Caco-2 (cell line): ENCODE results near the gene NSUN3. TPM values are rescaled to one million over a fixed set of nuclear protein-coding genes. Genes with fewer than 3 reads are reported as not detected.

Source experiments
- BruUV-seq: library from RNA; stranded (reverse); fragments of 400-500 nt; replicated peaks from 2 replicates; lab custom pipeline; 2021; lab: Mats Ljungman, UMichigan
- CTCF ChIA-PET: fragments of 300-600 bp; sonication (Branson Sonifier 250); formaldehyde crosslinking; loops from one replicate; lab custom pipeline; 2022; ENCODE audit warnings: antibody characterized with exemption; lab: Charles Lee
- POLR2A ChIA-PET: fragments of 300-600 bp; sonication (Branson Sonifier 250); formaldehyde crosslinking; loops from one replicate; lab custom pipeline; 2022; ENCODE audit warnings: antibody characterized with exemption; lab: Charles Lee
- DNase-seq, 2 experiments: peaks; one replicate each; pipeline versions ENCODE4 v3.0.0 to v3.0.0-alpha.2; 2020 to 2022
- H3K27me3 ChIP-seq: replicated peaks from 2 replicates; pipeline ENCODE4 v1.6.0; 2011; ENCODE audit warnings: low read length; ENCODE audit not compliant: control insufficient read depth, insufficient read depth
- H3K36me3 ChIP-seq: 2 replicates; pipeline ENCODE4 v1.5.1; 2011; ENCODE audit warnings: low read length; ENCODE audit not compliant: control insufficient read depth, insufficient read depth
- H3K4me1 ChIP-seq: fragments of 250-450 bp; sonication (Bioruptor Pico); 2 replicates; pipeline ENCODE4 v1.5.1; 2020; ENCODE audit warnings: mild to moderate bottlenecking
- H3K4me3 ChIP-seq: 2 replicates; pipeline ENCODE4 v1.5.1; 2011; ENCODE audit warnings: low read depth, mild to moderate bottlenecking, control low read depth, low read length
- H3K9me3 ChIP-seq: fragments of 250-450 bp; sonication (Bioruptor Pico); 2 replicates; pipeline ENCODE4 v1.5.1; 2020; ENCODE audit warnings: mild to moderate bottlenecking, moderate library complexity
- H3K27ac Mint-ChIP-seq: one replicate; pipeline ENCODE4 v1.8.0; 2022; ENCODE audit warnings: mixed read lengths; ENCODE audit not compliant: unreplicated experiment
- H3K27me3 Mint-ChIP-seq: one replicate; pipeline ENCODE4 v1.8.0; 2022; ENCODE audit warnings: mixed read lengths; ENCODE audit not compliant: insufficient read depth, unreplicated experiment
- H3K36me3 Mint-ChIP-seq: one replicate; pipeline ENCODE4 v1.8.0; 2022; ENCODE audit warnings: mild to moderate bottlenecking, mixed read lengths; ENCODE audit not compliant: insufficient read depth, unreplicated experiment
- H3K4me1 Mint-ChIP-seq: one replicate; pipeline ENCODE4 v1.8.0; 2022; ENCODE audit warnings: low read depth, mixed read lengths; ENCODE audit not compliant: unreplicated experiment
- H3K4me3 Mint-ChIP-seq: one replicate; pipeline ENCODE4 v1.8.0; 2022; ENCODE audit warnings: mild to moderate bottlenecking, moderate library complexity, mixed read lengths; ENCODE audit not compliant: unreplicated experiment
- H3K9me3 Mint-ChIP-seq: one replicate; pipeline ENCODE4 v1.8.0; 2022; ENCODE audit warnings: mixed read lengths; ENCODE audit not compliant: unreplicated experiment
- CTCF ChIP-seq, 2 experiments: fragments of 200-600 bp in 1 of 2; IDR thresholded peaks; 1 replicate in 1 of 2; 2 replicates in 1 of 2; pipeline versions ENCODE4 v1.5.1 to v1.8.0; 2011 to 2022; ENCODE audit warnings: antibody characterized with exemption in 1 of 2, control low read depth in 1 of 2, inconsistent platforms in 1 of 2, low read depth in 1 of 2, low read length in 1 of 2, mild to moderate bottlenecking in 1 of 2, moderate library complexity in 1 of 2; ENCODE audit not compliant: insufficient read depth in 1 of 2, severe bottlenecking in 1 of 2, unreplicated experiment in 1 of 2
- intact Hi-C: fragments of 100-400 bp; cut with micrococcal nuclease; formaldehyde crosslinking; loops from one replicate; pipeline ENCODE4 v1.10.0; 2022; ENCODE audit not compliant: unreplicated experiment
- total RNA-seq: library from RNA; stranded (reverse); gene quantifications from 2 replicates; pipeline ENCODE4 v1.2.3, GENCODE V29; 2022

NSUN3 gene
- total RNA-seq, 1 experiment from 2014 or later: 7.1 TPM

- Mint-ChIP-seq H3K27ac (no peak overlapping the region), H3K4me1 (peaks cover 7% of the 10 kb centered on the region), H3K27me3 (no peaks in the 10 kb centered on the region), H3K9me3 (no peaks in the 10 kb centered on the region), H3K4me3 (no peak overlapping the region), H3K36me3 (no peaks in the 10 kb centered on the region)
- Histone ChIP-seq H3K27me3 (no peaks in the 10 kb centered on the region), H3K4me3 (no peak overlapping the region), H3K4me1 (no peaks in the 10 kb centered on the region), H3K36me3 (no peaks in the 10 kb centered on the region), H3K9me3 (no peaks in the 10 kb centered on the region; the same call in 1 of the 2 replicates)
- POLR2A ChIA-PET: no interaction called here
- CTCF ChIA-PET: no interaction called here
- DNase-seq: no peak
- no TSS peak for BruUV-seq
- TF ChIP-seq CTCF (IDR thresholded peaks at IDR 0.05; ENCODE audit: insufficient read depth in 1 of 2, low read depth in 1 of 2, low read length in 1 of 2, severe bottlenecking in 1 of 2, unreplicated experiment in 1 of 2): no peak
- intact Hi-C loops: no loop called here
Measured at GRCh38 chr3:94172695-94173310, 109.9 kb downstream of the NSUN3 start.

GRCh38 chr3:94173673-94174434 is 111.0 kb downstream of the NSUN3 start:
- no peak for TF ChIP-seq CTCF (IDR thresholded peaks at IDR 0.05; ENCODE audit: insufficient read depth in 1 of 2, low read depth in 1 of 2, low read length in 1 of 2, severe bottlenecking in 1 of 2, unreplicated experiment in 1 of 2)
- intact Hi-C loops: no loop called here
- Mint-ChIP-seq H3K9me3 (no peaks in the 10 kb centered on the region), H3K27me3 (no peaks in the 10 kb centered on the region), H3K4me3 (no peak overlapping the region), H3K36me3 (no peaks in the 10 kb centered on the region), H3K27ac (no peak overlapping the region), H3K4me1 (peaks cover 7% of the 10 kb centered on the region)
- ChIA-PET CTCF (no interaction called here), POLR2A (no interaction called here)
- no peak overlapping the region for H3K4me3 ChIP-seq
- no peaks in the 10 kb centered on the region for H3K4me1 ChIP-seq
- BruUV-seq: no TSS peak
- no peaks in the 10 kb centered on the region for H3K27me3 ChIP-seq
- no peak for DNase-seq
- H3K36me3 ChIP-seq: no peaks in the 10 kb centered on the region
- no peaks in the 10 kb centered on the region; the same call in 1 of the 2 replicates for H3K9me3 ChIP-seq

GRCh38 chr3:94175677-94176076 is 112.8 kb downstream of the NSUN3 start:
- H3K27ac Mint-ChIP-seq: no peak overlapping the region
- POLR2A ChIA-PET: no interaction called here
- peaks cover 7% of the 10 kb centered on the region for H3K4me1 Mint-ChIP-seq

More at GRCh38 chr3:94175677-94176076, 112.8 kb downstream of the NSUN3 start:
- Mint-ChIP-seq H3K9me3 (no peaks in the 10 kb centered on the region), H3K27me3 (no peaks in the 10 kb centered on the region), H3K36me3 (no peaks in the 10 kb centered on the region), H3K4me3 (no peak overlapping the region)
- Histone ChIP-seq H3K4me3 (no peak overlapping the region), H3K9me3 (no peaks in the 10 kb centered on the region; the same call in 1 of the 2 replicates), H3K36me3 (no peaks in the 10 kb centered on the region), H3K27me3 (no peaks in the 10 kb centered on the region), H3K4me1 (no peaks in the 10 kb centered on the region)
- DNase-seq: no peak
- intact Hi-C loops: no loop called here
- no peak for TF ChIP-seq CTCF (IDR thresholded peaks at IDR 0.05; ENCODE audit: insufficient read depth in 1 of 2, low read depth in 1 of 2, low read length in 1 of 2, severe bottlenecking in 1 of 2, unreplicated experiment in 1 of 2)
- CTCF ChIA-PET: no interaction called here
- no TSS peak for BruUV-seq
